C4-2B (cell line): ENCODE results near the gene IQCK.

Source experiments
- CTCF ChIP-seq: fragments of 450-650 bp; conservative IDR thresholded peaks from 2 replicates; pipeline ENCODE4 v1.5.1; 2017; ENCODE audit warnings: mild to moderate bottlenecking
- ZFX ChIP-seq: fragments of 450-650 bp; IDR thresholded peaks from 2 replicates; pipeline ENCODE4 v1.6.1; 2017

GRCh38 chr16:19710191-19710908 lies 7.7 kb upstream of the IQCK start:
- TF ChIP-seq CTCF: no peak
- TF ChIP-seq ZFX: no peak
